Small intestine (tissue), 4 donors: Measurements from ENCODE around the gene WDR82. TPM values are rescaled to one million over a fixed set of nuclear protein-coding genes. Genes with fewer than 3 reads are reported as not detected.

ENCODE experiments used
- polyA plus RNA-seq, 4 donors: library from polyadenylated mRNA; stranded (reverse) in 3 of 4; unstranded in 1 of 4; fragments of 200-250 nt in 3 of 4; fragments of 120-200 nt in 1 of 4; gene quantifications; one replicate each; pipeline versions ENCODE4 v1.2.1 to v1.2.3, GENCODE V29; 2013
- donor health status: healthy with polysubstance abuse.
- donor health status: Bipolar disorder and iron deficiency.
- donor health status: healthy.

The WDR82 gene
- polyA plus RNA-seq, 4 donors = 25.9 to 64.3 (median 36.1) TPM

Other genes with a start within 250 kb of the WDR82 start
- 1 to 10 TPM; 1.6 to 9.4 (median 4.4) TPM for gene DUSP7, start 222.1 kb downstream of the WDR82 start, polyA plus RNA-seq
- 10 to 100 TPM in 1 of 4 donors, 1 to 10 TPM in 3; 2.7 to 19.4 (median 4.8) TPM for gene POC1A, start 124.2 kb downstream of the WDR82 start, polyA plus RNA-seq
- gene ALAS1, start 80.5 kb downstream of the WDR82 start, polyA plus RNA-seq = 10 to 100 TPM; 40.9 to 99.7 (median 65.3) TPM
- gene TLR9, start 53.0 kb downstream of the WDR82 start, polyA plus RNA-seq = under 1 TPM in 2 of 4 donors, not detected in 2; 0.12 to 0.30 TPM
- 10 to 100 TPM; 23.1 to 54.1 (median 50.7) TPM for gene TWF2, start 39.5 kb downstream of the WDR82 start, polyA plus RNA-seq
- 1 to 10 TPM; 1.8 to 9.3 (median 8.3) TPM for gene PPM1M, start 32.9 kb downstream of the WDR82 start, polyA plus RNA-seq
- 100 to 1,000 TPM in 3 of 4 donors, 10 to 100 TPM in 1; 97.5 to 184 (median 163) TPM for gene GLYCTK, start 9.2 kb upstream of the WDR82 start, polyA plus RNA-seq
- 10 to 100 TPM in 1 of 4 donors, 1 to 10 TPM in 3; 4.3 to 22.6 (median 7.5) TPM for gene DNAH1, start 37.7 kb upstream of the WDR82 start, polyA plus RNA-seq
- 10 to 100 TPM; 54.8 to 59.4 (median 58.0) TPM for gene BAP1, start 131.4 kb upstream of the WDR82 start, polyA plus RNA-seq
- gene PHF7, start 132.0 kb upstream of the WDR82 start, polyA plus RNA-seq = 10 to 100 TPM in 1 of 4 donors, 1 to 10 TPM in 3; 6.8 to 11.6 (median 8.8) TPM
- 10 to 100 TPM in 1 of 4 donors, 1 to 10 TPM in 2, under 1 TPM in 1; 0.67 to 30.4 (median 1.7) TPM for gene SEMA3G, start 166.5 kb upstream of the WDR82 start, polyA plus RNA-seq
- 100 to 1,000 TPM in 1 of 4 donors, 1 to 10 TPM in 2, under 1 TPM in 1; 0.79 to 110 (median 5.9) TPM for gene TNNC1, start 175.4 kb upstream of the WDR82 start, polyA plus RNA-seq
- 10 to 100 TPM; 25.9 to 78.1 (median 27.9) TPM for gene NISCH, start 177.0 kb upstream of the WDR82 start, polyA plus RNA-seq
- 10 to 100 TPM in 2 of 4 donors, 1 to 10 TPM in 2; 2.0 to 72.1 (median 24.4) TPM for gene STAB1, start 216.7 kb upstream of the WDR82 start, polyA plus RNA-seq